ENCODE results near the gene ARHGEF12.

The ARHGEF12 gene

DNA sequence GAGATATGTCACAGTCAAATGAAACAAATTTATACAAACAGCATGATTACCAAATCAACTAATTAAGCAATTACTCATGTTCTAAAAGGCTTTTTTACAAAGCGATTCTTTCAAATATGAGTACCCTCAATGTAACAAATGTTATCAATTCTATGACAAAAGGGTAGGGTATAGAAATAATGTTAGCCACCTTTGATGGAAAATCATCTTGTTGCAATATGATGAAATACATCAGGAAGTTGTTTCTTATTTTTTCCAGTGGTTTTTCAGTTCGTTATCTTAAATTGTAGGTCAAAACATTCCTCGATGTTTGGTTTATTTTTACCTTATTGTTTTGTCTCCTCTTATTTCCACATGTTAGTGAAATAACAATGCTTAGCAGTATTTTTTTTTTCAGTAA, 6.5 kb downstream of the ARHGEF12 start:
- DNase-seq (ENCODE audit: low read depth) = no peak

DNA sequence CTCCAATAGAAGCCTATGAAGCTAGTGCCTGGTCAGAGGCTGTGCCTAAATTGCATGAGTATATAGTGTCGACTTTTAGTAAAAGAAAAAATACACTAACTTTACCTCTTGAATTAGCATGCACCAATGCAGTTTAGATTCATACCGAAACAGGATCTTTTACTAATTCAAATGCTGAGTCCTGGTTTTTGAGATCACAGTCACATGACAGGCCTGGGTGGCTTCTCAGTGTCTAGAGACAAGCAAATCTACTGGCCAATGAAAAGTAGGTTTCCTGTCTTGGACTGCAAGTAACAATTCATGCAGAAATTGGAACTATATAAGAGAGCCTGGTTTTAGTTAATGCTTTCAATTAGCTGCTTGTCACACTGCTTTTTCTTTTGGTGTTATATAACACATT, 7.2 kb downstream of the ARHGEF12 start:
- DNase-seq (ENCODE audit: low read depth) = no peak

DNA sequence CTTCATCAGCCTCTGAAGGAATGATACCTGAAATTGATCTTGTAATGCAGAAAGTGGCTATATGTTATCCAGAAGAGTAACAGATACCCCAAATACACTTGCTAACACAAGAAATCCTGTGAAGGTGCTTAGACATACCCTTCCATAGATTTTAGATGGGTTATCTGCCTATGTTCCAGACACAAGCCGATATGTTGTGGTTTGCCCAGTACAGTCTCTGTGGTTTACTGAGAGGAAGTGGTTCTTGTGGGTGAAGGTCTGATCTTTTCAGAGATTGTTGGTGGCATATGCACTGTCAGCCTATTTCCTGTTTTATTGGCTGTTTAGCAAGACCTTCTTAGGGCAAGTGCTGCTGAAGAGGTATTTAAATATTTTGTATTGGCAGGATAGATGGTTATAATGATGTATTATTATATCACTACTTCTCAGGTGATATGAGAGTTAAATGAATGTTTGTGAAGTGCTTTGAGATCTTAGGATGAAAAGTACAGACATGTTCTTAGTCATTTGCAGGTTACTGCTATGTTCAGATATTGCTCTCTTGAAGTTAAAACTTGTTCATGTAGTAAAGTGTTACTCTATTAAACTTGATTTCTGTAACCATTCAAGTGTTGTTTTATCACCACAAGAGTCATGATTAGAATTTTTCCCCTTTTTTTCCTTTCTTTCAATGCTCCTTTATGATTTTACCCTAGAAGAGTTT, 8.2 kb downstream of the ARHGEF12 start:
- DNase-seq (ENCODE audit: low read depth) = peak; percentile 81

DNA sequence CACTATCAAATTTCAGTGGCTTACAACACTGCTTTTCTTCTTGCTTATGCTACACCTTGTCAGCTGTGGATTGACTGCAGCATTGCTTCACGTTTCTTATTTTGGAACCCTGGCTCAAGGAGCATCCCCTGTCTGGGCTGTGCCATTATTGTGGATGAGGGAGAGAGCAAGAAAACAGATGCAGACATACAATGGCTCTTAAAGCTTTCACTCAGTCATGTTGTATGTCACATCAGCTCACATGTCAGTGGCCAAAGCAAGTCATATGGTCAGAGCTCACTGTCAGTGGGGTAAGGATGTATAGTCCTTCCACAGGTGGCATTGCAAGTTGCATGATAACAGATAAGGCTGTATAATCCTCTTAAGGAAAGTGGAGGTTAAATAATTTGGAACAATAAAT, 10.0 kb downstream of the ARHGEF12 start:
- no peak for DNase-seq (ENCODE audit: low read depth)

DNA sequence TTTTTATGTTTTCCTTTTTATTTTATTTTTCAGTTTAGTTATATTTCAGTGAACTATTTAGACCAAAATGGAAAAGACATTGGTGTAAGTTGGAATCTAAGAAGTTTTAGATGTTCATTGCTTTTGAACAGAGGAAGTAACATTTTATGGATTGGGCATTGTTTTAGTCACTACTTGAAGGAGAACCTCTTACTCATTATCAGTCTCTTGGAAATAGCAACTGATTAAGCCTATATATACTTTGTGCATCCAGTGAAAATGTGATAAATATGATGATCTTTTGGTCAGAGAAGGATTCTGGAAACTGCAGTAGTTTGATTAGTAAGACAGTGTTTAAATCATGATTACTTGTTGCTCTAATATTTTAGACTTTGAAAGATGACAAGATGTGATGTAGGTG, 14.4 kb downstream of the ARHGEF12 start:
- no peak for DNase-seq (ENCODE audit: low read depth)

DNA sequence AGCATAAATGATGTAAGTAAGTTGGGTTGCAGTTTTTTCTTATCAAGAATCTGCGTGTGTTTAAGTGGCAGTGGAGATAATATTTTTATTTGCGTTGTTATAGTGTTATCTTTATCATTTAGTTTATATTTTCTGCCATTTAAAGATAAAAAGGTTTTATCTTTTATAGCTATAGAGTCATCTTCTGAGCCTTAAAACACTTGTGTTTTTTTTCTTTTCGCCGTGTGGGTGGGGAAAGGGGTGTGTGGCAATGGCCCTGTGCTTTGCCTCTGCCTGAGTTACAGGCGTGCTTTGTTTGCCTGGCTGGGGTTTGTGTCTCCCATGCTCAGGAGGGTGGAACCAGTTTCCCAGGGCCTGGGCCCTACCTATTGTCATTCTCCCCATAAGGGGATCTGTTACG, 16.2 kb downstream of the ARHGEF12 start:
- no peak for DNase-seq (ENCODE audit: low read depth)

DNA sequence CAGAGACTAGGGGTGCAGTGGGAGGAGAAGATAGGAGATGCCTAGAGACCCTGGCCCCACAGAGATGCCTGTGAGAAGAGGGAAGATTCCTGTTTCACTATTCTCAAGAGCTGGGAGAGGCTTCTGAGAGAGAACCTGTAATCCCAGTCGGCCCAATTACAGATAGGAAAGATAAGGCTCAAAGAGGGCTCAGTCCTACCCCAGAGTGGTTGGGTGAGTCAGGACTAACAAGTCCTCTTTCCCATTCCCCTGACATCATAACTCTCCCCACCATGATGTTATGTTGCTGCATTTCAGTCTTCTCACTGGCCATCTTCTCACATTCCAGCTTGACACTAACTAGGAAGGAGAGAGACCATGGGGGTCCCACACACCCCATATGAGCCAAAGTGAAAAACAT, 17.9 kb downstream of the ARHGEF12 start:
- peak; percentile 64 for DNase-seq (ENCODE audit: low read depth)

DNA sequence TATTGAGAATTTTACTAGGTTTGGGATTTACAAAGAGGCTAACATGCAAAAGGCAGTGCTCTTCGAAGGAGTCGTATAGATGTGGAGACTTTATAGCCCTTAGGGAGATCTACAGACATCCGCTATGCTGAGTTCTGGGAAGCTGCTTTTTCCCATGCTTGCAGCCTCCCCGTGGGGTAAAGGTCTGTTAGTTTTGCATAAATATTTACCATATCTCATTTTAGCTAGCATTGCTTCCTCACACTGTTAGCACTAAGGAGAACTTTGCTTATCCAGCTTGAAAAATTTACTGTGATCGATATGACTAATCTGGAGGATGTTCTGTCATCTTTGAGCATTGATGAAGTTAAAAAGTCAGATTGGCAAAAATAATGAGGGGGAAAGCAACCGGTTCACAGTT, 18.6 kb downstream of the ARHGEF12 start:
- no peak for DNase-seq (ENCODE audit: low read depth)

DNA sequence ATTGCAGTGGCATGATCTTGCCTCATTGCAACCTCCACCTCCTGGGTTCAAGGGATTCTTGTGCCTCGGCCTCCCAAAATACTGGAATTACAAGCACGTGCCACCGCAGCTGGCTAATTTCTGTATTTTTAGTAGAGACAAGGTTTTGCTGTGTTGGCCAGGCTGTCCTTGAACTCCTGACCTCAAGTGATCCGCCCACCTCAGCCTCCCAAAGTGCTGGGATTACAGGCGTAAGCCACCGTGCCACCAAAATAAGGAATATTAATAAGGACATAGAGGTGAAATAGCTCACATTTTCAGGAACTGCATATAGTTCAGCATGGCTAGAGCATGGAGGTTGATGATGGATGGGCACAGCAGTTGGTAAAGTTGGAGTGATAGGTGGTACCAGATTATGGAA, 21.4 kb downstream of the ARHGEF12 start:
- DNase-seq (ENCODE audit: low read depth) = no peak

DNA sequence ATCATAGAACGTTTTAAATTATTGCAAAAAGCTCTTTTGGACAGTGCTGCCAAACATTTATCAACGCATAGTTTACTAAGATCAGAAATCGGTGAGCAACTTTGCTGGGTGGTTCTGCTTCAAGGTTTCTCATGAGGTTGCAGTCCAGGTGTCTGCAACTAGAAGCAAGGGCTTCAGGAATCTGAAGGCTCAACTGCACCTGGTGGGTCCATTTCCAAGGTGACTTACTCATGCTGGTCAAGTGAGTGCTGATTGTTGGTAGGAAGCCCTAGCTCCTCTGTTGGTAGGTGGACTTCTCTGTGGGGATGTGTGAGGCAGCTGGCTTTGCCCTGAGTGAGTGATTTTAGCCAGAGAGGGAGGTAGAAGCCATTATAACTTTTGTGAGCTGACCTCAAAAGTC, 22.5 kb downstream of the ARHGEF12 start:
- no peak for DNase-seq (ENCODE audit: low read depth)

DNA sequence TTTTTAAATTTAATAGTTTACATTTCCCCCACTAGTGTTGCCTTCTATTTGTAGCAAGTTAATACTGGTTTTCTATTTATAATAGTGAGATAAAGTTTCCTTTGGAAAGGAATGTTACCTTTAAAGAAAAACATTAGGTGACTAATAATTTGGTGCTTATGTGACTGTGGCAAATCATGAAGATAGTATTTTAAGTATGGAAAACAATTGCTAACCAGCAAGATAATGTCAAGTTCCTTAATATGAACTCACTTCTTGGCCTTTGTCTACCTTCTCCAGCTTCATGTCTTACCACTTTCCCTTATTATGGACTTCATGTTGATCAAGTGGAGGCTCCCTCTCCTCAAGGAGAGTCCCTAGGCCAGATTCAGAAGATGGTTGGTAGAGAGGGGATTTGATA, 27.2 kb downstream of the ARHGEF12 start:
- no peak for DNase-seq (ENCODE audit: low read depth)

DNA sequence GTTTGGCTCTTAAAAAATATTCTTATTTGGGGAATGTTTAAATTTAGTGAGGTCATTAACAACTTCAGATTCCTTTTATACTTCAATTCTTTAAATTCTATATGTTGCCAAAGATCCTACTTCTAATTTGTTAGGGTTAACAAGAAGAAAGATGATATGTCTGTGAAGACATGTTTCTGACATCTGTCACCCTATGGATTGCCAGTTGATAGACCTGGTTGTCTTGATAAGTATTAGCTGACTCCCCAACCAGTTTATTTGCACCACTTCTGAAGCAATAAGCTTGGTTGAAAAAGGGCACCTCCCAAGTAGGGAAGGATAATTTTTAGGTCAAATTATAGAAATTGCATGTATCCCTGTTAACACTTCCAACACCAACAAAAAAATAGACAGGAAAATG, 29.3 kb downstream of the ARHGEF12 start:
- DNase-seq (ENCODE audit: low read depth) = no peak

DNA sequence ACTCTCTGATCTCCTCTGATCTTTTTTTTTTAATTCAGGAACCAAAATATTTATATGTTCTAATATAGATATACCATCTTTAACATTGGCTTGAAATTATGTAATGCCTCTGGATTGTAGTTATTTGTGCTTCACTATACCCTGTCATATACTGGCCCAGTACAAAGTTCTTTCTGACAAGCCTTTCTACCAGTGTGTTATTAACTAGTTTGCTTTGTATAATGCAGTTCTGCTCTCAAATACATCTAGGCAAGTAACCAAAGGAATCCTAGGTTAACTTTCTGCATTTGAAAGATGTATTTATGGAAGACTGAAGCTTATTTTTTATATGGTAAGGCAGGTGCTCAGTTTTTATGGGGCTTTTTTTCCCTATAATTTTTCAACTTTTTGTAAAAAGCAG, 36.1 kb downstream of the ARHGEF12 start:
- DNase-seq (ENCODE audit: low read depth) = no peak

DNA sequence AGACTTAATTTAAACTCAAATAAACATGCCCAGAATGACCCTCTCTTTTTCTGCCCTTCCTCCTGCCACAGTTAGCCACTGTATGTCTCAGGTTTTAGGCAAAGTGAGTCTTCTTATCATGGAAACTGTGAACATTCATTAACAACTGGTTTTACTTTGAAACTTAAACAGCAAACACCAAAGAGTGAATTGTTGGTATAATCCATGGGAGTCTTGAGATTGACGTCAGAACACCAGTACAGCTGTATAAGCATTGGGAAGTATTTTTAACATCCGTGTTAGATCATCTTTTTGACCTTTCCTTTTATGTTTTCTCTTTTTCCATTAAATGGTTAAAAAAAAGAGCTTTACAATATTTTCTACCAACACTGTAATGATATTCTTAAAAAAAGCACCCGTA, 38.9 kb downstream of the ARHGEF12 start:
- peak; percentile 9 for DNase-seq (ENCODE audit: low read depth)

DNA sequence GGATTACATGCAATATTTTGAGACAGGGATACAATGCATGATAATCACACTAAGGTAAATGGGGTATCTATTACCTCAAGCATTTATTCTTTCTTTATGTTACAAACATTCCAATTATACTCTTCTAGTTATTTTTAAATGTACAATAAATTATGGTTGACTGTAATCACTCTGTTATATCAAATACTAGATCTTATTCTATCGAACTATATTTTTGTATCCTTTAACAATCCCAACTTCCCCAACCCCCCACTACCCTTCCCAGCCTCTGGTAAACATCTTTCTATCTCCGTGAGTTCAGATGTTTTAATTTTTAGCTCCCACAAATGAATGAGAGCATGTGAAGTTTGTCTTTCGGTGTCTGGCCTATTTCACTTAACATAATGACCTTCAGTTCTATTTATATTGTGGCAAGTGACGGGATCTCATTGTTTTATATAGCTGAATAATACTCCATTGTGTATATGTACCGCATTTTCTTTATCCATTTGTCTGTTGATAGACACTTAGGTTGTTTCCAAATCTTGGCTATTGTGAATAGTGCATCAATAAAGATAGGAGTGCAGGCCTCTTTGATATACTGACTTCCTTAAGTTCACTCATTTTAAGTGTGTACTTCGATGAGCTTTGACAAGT, 40.5 kb downstream of the ARHGEF12 start:
- no peak for DNase-seq (ENCODE audit: low read depth)

DNA sequence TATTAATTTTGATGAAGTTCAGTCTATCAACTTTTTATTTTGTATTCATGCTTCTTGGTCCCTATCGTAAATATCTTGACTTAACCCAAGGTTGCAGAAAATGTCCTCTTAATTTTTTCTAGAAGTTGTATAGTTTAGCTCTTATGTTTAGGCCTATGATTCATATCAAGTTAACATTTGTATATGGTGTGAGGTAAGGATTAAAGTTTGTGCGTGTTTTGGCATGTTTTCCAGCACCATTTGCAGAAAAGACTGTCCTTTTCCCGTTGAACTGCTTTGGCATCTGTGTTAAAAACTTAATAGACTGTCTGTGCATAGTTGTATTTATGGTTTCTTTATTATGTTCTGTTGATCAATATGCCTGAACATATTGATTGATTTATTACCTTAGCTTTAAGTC, 42.3 kb downstream of the ARHGEF12 start:
- DNase-seq (ENCODE audit: low read depth) = no peak

DNA sequence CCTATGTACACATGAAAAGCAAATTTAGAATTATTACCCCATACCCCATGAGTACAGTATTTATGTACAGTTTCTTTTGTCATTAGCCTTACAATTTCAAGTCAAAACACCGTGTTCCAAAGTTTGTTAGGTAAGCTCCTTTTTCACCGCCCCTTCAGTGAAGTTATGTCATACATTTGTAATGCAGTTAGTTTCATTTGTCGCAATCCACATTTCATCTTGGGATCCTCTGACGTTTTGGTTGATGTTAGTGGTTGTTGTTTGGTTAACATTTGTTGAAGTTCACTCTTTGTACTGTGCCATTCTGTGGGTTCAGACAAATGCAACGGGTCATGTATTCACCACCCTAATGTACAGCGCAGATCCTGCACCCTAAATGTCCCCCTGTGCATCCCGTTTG, 45.2 kb downstream of the ARHGEF12 start:
- peak; percentile 33 for DNase-seq (ENCODE audit: low read depth)

DNA sequence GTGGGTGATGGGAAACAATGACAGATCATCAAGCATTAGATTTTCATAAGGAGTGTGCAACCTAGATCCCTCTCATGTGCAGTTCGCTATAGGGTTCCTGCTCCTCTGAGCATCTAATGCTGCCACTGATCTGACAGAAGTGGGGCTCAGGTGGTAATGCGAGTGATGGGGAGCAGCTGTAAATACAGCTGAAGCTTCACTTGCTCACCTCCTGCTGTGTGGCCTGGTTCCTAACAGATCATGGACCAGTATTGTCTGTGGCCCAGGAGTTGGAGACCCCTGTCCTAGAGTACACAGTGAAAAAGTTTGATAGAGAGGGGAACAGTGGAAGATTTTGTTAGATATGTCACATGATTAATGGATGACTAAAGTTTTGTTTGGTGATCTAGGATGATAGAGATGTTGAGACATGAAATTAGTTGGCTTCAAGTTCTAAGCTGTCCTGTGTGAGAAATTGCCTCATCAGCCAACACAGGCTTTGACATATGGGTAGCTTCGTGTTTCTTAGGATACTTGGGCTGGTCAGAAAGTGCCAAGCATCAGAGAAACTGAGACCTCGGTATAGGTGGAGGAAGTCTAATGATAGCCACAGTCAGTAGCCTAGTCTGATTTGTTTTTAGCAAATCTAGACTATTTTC, 47.4 kb downstream of the ARHGEF12 start:
- DNase-seq (ENCODE audit: low read depth) = no peak

DNA sequence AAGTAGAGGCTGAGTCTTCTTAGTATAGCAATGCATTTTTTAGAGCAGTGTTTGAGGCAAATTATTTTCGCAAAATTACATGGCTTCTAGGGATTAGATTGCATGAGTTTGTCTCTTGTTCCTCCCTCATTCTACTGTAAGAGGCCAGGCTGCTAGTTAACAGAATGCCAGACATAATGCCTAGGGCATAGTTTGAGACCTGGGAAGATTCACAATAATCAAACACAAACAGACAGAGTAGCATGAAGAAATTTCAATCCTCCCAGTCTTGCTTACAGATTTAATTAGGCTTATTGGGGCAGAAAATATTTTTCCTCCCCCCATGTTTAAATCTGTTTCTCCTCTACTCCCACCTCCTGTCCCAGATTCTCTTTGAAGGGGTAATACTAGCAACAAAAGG, 48.3 kb downstream of the ARHGEF12 start:
- DNase-seq (ENCODE audit: low read depth) = no peak

DNA sequence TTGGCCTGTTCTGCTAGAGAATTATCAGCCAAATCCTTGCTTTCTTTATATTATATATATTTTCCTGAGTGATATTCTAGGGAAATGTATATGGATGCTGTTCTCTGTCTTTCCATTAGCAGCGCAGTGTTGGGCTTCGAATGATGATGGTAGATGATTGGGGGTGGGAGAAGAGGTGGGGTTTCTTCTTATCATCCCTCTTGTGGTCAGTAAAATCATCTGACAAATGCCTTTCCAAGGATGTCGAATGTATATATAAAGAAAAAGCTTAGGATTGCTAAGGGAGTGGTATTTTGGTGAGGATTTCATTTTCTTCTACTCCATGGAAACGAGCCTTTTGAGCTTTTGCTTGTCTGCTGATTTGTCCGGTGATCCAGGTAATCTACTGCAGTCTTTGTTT, 48.9 kb downstream of the ARHGEF12 start:
- peak; percentile 74 for DNase-seq (ENCODE audit: low read depth)

DNA sequence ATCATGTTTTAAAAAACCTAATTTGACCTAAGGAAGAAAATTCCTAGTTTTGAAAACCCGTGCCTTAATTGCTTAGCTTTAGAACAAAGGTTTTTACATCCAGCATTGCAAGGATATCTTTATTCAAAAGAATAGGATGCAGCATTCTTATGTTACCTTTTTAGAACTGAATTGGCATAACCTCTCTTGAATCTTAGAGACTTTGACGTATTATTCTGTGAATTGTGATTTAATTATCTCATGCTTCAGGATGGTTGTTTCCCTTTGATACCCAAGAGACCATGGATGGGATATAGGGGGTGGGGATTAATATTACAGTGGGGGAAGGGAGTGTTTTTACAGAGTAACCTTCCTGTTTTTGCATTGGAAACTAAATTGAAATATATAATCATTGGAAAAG, 49.4 kb downstream of the ARHGEF12 start:
- DNase-seq (ENCODE audit: low read depth) = no peak

DNA sequence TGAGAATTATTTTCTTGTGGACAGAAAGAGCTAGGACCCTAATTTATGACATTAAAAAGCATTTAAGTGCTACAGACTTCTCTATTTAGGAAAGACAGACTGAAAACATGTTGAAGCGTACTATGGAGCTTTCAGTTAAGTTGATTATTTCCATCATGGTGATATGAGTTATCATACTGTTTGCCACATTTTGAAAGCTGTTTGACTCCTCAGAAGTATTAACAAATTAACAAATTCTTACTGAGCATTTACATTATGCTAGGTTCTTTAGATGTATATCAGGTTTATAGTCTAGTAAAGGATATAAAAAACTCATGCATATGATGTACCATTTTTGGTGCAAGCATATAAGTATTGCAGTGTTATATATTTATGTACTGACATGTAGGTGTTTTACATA, 50.1 kb downstream of the ARHGEF12 start:
- DNase-seq (ENCODE audit: low read depth) = no peak

DNA sequence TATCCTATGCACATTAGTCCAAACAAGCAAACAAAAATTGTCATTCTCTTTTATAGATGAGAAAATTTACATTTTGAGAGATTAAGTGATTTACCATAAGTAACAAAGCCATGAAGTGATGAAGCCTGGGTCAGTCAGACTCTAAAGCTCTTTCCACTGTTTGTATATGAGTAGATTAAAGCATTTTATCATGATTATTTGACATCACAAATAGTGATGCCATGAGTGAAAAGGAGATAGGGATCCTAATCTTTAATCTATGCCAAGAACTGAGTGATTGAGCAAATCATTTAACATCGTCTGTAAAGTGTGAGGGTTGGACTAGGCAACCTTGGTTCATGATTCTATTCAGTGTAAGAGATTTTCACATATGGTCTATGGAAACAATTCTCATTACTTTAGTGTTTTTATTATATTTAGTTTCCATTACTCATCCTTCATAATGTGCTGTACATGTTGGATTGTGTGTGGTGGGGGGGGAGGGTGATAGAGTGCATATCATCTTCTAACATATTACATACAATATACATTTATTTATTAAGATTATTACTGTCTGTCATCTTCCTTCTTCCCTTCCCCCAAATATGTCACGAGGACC, 50.7 kb downstream of the ARHGEF12 start:
- peak; percentile 49 for DNase-seq (ENCODE audit: low read depth)
